GM11168 (cell line): ENCODE measurements around the gene STAC3.
"Not testable (repeated sequence)": the region's sequence is repeated elsewhere in the genome, so short reads cannot be mapped to it uniquely, and the experiment has no call there.

Experiments used
- in situ Hi-C: fragments of 300-500 bp; cut with MboI; formaldehyde crosslinking; loops from one replicate; pipeline ENCODE4 v1.12.0; 2022; ENCODE audit warnings: low sequenced_read_pairs; ENCODE audit not compliant: unreplicated experiment

The STAC3 gene

DNA sequence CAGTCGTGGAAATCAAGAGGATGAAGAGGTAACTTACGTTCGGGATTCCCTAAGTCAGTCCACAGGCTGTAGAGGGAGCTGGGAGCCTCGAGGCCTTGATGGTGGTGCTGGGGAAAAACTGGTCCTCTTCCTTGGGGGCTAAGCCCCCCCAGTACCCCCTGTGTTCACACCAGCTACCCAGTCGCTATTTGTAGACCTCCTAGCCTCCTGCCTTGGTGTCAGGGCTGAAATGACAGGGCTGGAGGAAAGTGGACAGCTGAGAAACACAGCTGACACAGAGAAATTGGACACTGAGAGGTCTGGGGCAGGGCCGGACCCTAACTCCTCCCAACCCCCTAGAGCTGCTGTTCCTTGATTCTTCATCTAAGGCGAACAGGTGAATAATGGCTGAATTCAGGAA, at the start of gene STAC3:
TSS of gene STAC3 (minus strand) at position 232 of the 400 bp plus-strand sequence. CDS start 1,551 bp downstream, outside the sequence.
- in situ Hi-C loops: no loop called here

GRCh38 chr12:57299514-57300016, 48.6 kb upstream of the STAC3 start:
- in situ Hi-C loops: no loop called here

- in situ Hi-C loops: no loop called here
These were observed 45.3 kb upstream of the STAC3 start for GRCh38 chr12:57296291-57296690.

- in situ Hi-C loops: not testable (repeated sequence)
These were observed 31.1 kb upstream of the STAC3 start for GRCh38 chr12:57282073-57282472.

GRCh38 chr12:57280211-57281062, 29.4 kb upstream of the STAC3 start:
- in situ Hi-C loops: no loop called here

GRCh38 chr12:57278465-57279381, 27.7 kb upstream of the STAC3 start:
- in situ Hi-C loops: no loop called here

DNA sequence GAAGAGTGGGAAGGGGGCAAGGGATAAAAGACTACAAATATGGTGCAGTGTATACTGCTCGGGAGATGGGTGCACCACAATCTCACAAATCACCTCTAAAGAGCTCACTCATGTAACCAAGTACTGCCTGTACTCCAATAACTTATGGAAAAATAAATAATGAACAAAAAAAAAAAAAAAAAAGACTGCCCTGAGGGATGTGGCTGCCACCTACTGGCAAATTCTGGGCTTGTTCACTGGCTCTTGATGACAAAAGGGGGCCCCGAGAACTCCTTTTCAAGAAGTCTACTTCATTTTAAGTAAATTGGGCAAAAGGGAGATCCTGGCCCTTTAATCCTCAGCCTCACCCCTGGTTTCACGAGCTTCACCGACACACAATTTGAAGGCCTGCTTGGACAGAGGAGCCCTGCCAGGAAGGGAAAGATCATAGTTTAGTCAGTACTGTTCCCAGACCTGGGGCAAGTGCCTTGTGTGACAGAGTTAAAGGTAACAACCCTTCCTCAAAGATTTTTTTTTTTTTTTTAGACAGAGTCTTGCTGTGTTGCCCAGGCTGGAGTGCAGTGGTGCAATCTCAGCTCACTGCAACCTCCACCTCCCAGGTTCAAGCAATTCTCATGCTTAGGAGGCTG, 26.1 kb upstream of the STAC3 start:
- in situ Hi-C loops: no loop called here

DNA sequence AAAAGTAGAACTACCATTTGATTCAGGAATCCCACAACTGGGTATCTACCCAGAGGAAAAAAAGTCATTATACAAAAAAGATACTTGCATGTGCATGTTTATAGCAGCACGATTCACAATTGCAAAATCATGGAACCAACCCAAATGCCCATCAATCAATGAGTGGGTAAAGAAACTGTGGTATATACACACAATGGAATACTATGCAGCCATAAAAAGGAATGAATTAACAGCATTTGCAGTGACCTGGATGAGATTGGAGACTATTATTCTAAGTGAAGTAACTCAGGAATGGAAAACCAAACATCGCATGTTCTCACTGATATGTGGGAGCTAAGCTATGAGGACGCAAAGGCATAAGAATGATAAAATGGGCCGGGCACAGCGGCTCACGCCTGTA, 25.2 kb upstream of the STAC3 start:
- in situ Hi-C loops: not testable (repeated sequence)

GRCh38 chr12:57273516-57273915, 22.5 kb upstream of the STAC3 start:
- in situ Hi-C loops: no loop called here

DNA sequence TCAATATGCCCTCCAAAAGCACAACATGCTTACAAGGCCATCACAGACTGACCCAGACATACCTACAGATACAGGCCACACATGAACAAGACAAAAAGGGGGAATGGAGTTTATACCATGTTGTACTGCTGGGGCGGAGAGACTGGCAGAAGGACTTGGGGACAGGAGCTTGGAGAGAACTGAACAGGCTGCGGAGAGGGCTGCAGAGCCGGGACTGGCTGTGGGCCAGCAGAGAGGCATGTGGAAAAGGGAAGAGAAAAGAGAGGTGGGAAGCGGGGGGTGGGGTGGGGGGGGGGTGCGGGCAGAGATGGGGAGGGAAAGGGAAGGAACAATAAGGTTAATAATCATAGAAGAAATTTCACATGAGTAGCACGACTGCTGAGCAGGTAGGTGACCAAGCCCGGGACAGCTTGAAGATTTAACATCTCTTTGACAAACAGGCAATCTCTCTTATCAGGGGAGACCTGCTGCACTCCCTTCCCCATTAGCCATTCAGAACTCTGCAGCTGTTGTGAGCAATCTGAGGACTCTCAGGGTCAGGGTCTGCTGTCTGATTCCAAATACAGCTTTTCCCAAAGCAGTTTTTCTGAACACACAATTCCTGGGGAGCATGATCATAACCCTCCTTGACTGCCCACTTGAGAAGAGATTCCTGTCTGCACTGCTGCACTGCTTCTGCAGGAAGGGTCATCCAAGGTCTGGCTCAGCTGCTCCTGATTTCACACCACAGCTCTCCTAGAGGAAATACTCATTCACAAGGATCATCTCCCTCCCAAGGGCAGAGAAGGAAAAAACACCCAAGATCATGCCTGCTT, 21.6 kb upstream of the STAC3 start:
- in situ Hi-C loops: no loop called here

DNA sequence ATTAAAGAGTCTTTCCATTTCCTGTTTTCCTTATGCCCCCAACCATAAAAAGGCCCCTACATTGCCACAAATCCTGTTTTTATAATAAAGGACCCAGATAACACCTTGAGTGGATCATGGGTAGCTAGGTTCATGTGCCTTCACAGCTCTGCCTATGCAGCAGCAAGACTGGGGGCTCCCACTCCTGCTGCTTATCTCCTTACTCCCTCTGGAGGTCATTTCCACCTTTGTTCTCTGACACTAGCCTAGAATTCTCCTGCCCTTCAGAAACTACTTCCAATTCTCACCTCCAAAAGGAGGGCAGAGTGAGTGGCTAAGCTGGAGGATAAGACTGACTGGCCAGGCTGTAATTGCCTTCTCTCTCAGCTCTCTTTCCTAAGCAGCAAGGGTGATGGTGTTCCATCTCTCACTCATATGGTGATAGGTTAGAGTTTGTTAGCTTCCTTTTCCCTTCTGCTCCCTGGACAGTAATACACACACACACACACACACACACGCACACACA, 20.0 kb upstream of the STAC3 start:
- in situ Hi-C loops: no loop called here

DNA sequence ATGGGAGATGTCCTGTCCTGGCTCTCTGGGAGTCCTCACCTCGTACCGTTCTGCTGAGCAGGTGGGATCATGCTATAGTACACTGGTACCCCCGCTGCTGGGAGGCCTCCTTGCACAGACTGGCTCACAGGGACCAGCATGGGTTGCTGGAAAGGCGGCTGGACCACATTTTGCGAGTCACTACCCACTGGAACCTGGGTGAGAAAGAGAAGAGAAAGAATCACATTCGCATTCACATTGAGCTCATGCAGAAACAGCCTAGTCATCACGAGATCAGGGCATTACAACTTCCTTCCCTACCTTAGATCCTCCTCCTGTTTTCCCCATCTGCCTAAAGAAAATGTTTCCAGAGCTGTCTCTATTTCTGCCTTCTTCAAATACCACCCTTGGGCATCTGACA, 17.3 kb upstream of the STAC3 start:
- in situ Hi-C loops: no loop called here

DNA sequence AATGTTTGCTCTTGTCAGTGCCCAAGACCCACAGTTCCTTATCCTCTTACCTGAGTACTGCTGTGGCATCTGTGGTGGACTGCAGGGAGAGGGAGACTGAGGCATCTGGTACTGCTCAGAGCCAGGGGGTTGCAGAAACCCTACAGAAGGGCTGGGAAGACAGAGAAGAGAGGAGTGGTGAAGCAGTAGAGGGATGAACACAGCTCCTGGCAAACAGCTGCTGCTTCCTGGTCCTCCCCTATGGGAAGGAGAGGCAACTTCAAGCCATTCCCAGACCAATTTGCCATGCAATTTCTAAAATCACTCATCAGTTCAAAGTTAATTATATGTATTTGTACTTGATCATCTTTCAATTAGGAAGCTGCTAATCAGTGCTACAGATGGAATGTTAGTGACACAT, 15.7 kb upstream of the STAC3 start:
- in situ Hi-C loops: no loop called here

- in situ Hi-C loops: no loop called here
These were observed 12.1 kb upstream of the STAC3 start for GRCh38 chr12:57263096-57263495.

GRCh38 chr12:57262126-57262822, 11.3 kb upstream of the STAC3 start:
- in situ Hi-C loops: no loop called here

DNA sequence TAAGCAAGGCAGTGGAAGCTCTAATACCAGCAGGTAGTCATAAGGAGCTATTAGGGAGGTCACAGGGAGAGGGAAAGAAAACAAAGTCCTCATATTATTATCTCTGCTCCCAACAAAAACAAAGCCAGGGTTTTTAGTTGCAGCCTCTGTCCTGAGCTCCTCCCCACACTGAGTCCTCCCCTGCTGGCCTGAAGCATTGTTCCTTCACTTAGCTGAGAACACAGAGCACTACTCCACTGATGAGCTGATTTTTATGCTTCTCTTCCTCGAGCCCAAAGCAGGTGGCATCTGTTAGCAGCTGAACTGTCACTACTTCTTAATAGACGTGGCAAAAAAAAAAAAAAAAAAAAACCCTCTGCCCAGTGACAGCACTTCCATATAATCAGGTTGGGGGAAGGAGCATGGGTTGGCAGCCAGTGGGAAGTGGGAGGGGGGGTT, 10.5 kb upstream of the STAC3 start:
- in situ Hi-C loops: no loop called here

DNA sequence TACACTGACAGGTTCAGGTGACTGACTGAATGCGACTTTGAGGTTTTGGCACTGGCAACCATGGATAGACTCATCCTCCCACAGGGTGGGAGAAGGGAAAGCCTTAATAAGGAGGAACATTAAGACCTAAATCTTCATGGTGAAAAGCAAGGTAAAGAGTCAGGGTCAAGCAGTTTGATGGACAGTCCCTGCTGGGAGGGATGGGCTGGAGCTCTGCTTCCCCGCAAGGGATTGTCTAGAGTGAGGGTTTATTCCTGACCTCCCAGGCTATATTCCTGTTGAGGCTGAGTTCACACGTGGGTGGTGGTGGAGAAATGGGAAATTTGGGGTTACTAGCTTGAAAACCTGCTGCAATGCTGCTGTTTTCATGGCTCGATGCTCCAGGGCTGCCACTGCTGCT, 9.4 kb upstream of the STAC3 start:
- in situ Hi-C loops: no loop called here

- in situ Hi-C loops: no loop called here
These were observed 8.3 kb upstream of the STAC3 start for GRCh38 chr12:57258977-57259970.
